Epithelial cell of alveolus of lung (primary cell): ENCODE data around the gene F2R. TPM values are rescaled to one million over a fixed set of nuclear protein-coding genes. Genes with fewer than 3 reads are reported as not detected.

Source experiments
- total RNA-seq: library from RNA; depleted of rRNA; stranded (reverse); fragments of >200 nt; gene quantifications from 2 replicates; pipeline ENCODE4 v1.2.1, GENCODE V29; 2015

Gene F2R
- total RNA-seq = 111 and 137 TPM in 2 replicates

DNA sequence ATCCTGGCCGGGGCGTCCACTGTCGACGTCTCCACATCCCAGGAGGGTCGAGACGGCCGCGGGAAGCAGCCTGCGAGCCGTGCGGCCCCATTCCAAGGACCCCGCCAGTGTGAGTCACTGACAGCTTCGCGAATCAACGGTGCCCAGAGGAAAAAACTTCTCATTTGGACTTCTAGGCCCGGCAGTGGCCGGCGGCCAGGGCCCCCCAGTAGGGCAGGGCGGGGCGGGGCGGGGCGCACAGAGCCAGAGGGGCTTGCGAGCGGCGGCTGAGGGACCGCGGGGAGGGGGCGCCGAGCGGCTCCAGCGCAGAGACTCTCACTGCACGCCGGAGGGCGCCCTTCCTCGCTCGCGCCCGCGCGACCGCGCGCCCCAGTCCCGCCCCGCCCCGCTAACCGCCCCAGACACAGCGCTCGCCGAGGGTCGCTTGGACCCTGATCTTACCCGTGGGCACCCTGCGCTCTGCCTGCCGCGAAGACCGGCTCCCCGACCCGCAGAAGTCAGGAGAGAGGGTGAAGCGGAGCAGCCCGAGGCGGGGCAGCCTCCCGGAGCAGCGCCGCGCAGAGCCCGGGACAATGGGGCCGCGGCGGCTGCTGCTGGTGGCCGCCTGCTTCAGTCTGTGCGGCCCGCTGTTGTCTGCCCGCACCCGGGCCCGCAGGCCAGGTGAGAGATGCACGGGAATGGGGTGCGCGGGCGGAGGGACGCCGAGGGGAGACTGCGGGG is at the start of gene F2R:
TSS of gene F2R (plus strand) at position 391 of the 720 bp plus-strand sequence. CDS start at position 573, 182 bp downstream.

Other genes with a start within 250 kb of the F2R start
- gene F2RL2, start 92.7 kb upstream of the F2R start, total RNA-seq = 0.56 and 4.5 TPM in 2 replicates
- 13.0 and 125 TPM in 2 replicates for gene F2RL1, start 102.9 kb downstream of the F2R start, total RNA-seq
- gene S100Z, start 133.9 kb downstream of the F2R start, total RNA-seq = not detected in 2 replicates
- gene CRHBP, start 236.9 kb downstream of the F2R start, total RNA-seq = not detected in 2 replicates